ENCODE measurements around the gene DCLK1.

DCLK1 gene

DNA sequence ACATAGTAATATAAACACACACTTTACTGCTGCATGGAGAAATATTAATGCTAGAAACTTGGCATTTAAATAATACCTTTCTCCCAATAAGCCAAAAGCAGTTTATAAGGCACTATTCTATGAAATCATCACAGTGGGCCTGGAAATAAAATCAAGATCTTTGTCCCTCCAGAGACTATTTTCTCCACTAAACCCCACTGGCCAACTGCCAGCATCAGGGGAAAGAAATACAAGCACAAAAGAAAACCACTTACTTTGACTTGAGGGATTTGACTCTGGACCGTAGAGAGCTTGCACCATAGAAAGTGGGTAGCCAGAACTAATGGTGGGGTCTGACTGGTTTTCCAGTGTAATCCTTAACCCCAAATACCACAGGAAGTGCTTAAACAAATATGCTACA lies 71.9 kb downstream of the DCLK1 start:
- H3K4me1 Mint-ChIP-seq = no peaks in the 10 kb centered on the region
- no peak overlapping the region for H3K27ac Mint-ChIP-seq
- H3K36me3 Mint-ChIP-seq (ENCODE audit: low read depth) = no peaks in the 10 kb centered on the region
- H3K27me3 Mint-ChIP-seq = peaks cover 2% of the 10 kb centered on the region
- no peak for DNase-seq
- H3K9me3 Mint-ChIP-seq = peaks cover 2% of the 10 kb centered on the region
- ATAC-seq = no peak
- no peak overlapping the region for H3K4me3 Mint-ChIP-seq

DNA sequence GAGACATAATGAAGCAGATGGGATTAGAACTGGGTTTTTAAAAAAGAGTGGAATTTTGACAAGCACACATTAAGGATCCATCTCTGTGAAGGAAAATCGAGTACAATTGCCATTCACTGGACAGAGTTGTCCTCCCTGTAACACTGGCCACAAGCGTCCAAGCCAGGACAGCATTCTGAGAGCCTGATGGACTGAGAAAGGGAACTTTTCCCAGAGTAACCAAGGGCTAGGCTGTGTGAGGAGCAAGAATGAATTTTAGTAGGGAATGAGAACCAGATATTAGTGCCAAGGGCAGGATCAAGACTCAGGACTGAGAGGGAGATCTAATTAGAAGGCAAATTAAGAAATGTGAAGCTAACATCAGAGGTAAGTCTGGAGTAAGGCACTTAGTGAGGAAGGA lies 73.1 kb downstream of the DCLK1 start:
- Mint-ChIP-seq H3K4me3 (no peak overlapping the region), H3K4me1 (no peaks in the 10 kb centered on the region), H3K9me3 (peaks cover 3% of the 10 kb centered on the region), H3K27ac (no peak overlapping the region), H3K36me3 (ENCODE audit: low read depth) (no peaks in the 10 kb centered on the region), H3K27me3 (peaks cover 2% of the 10 kb centered on the region)
- DNase-seq = no peak
- ATAC-seq = no peak

DNA sequence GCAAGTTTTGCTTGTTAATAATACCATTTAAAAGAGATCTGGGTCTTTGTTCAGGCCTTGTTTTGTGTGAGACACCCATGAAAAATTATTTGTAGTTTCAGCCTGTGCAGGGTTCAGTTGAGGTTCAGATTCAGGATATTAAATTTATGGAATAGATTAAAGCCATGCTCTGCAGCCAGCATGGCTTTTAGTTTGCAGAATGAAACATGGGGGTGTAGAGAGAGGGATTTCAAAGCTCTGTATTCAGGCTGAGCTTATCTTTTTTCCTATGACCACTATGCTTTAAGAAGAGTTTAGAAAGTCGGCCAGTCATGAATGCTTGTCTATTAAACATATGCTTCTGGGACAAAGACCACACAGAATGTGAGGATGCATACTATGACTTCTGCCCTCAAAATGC lies 73.6 kb downstream of the DCLK1 start:
- ATAC-seq (no peak), DNase-seq (no peak)
- Mint-ChIP-seq H3K27me3 (peaks cover 2% of the 10 kb centered on the region), H3K4me1 (no peaks in the 10 kb centered on the region), H3K9me3 (peaks cover 3% of the 10 kb centered on the region), H3K36me3 (ENCODE audit: low read depth) (no peaks in the 10 kb centered on the region), H3K27ac (no peak overlapping the region), H3K4me3 (no peak overlapping the region)

DNA sequence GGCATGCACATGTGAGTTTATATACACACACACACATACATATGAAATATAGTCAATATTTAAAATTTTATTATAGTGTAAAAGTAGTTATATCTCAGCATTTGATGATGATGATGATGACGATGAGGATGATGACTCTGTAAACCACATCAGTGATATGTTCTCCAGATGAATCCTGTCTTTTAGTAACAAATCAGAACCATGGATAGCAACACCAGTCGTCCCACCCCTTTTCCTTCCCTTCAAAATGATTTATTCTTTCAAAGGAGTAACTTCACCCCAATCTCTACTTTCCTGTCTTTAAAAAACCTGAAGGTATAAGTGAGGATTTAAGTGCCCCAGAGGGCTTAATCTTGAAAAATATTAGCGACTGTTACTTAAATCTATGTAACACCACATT lies 74.1 kb downstream of the DCLK1 start:
- no peak for ATAC-seq
- Mint-ChIP-seq H3K27ac (no peak overlapping the region), H3K9me3 (peaks cover 3% of the 10 kb centered on the region), H3K4me1 (no peaks in the 10 kb centered on the region), H3K4me3 (no peak overlapping the region), H3K36me3 (ENCODE audit: low read depth) (no peaks in the 10 kb centered on the region), H3K27me3 (peaks cover 2% of the 10 kb centered on the region)
- no peak for DNase-seq

DNA sequence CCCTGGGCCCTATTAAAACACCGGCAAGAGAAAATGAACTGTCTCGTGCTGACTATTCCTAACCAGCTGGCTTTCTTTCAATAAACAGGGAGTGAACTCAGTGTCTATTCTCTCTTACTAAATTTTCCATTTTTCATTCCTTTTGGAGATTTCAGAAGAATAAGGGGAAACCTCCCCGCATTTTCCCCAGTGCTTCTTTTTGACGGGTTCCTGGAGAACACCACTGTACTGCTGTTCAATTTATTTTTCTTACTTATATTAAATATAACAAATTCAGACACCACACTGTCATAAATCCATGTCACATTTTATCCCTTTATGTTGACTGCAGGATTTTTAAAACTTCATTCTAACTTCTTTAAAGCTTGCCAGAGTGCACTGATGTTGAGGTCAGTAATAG lies 75.8 kb downstream of the DCLK1 start:
- no peaks in the 10 kb centered on the region for H3K36me3 Mint-ChIP-seq (ENCODE audit: low read depth)
- DNase-seq (no peak), ATAC-seq (no peak)
- H3K27me3 Mint-ChIP-seq = no peaks in the 10 kb centered on the region
- H3K27ac Mint-ChIP-seq = no peak overlapping the region
- H3K4me1 Mint-ChIP-seq = no peaks in the 10 kb centered on the region
- peaks cover 3% of the 10 kb centered on the region for H3K9me3 Mint-ChIP-seq
- H3K4me3 Mint-ChIP-seq = no peak overlapping the region

DNA sequence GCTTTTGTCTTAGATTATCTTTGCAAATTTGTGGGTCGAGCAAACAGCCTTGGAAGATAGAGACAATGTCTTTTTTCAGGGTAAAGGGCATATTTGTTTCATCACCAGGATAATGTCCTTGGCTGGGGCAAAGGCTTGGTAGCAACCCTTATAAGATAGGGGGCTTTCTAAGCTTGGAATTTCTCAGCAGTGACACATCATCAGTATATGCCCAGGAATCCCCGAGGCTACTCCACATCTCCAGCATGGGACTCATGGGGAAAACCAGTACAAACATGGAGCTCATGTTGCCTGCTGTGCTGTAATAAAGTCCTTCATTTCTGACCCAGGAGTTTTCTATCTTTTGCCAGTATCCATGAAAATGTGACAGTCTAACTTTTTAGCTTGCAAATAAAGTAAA lies 77.1 kb downstream of the DCLK1 start:
- Mint-ChIP-seq H3K27ac (no peak overlapping the region), H3K36me3 (ENCODE audit: low read depth) (no peaks in the 10 kb centered on the region), H3K27me3 (no peaks in the 10 kb centered on the region), H3K9me3 (peaks cover 3% of the 10 kb centered on the region), H3K4me1 (no peaks in the 10 kb centered on the region), H3K4me3 (no peak overlapping the region)
- ATAC-seq = no peak
- no peak for DNase-seq

DNA sequence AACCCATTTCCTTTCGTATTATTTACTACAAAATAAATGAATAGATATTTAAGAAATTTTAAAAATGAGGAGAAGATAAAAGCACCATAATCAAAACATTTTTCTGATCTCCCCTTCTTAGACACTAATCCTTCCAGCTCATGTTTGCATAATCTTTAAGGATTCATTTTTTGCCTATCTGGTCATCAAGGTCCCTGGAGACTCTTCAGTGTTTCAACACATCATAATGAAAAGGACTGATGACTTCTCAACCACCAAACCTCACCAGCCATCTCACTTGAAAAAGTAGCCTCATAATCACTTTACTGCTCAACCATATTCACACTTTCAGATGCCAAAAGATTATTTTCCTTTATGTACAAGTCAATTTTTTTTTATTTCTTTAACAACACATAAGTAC lies 80.1 kb downstream of the DCLK1 start:
- Mint-ChIP-seq H3K9me3 (peaks cover 3% of the 10 kb centered on the region), H3K27ac (no peak overlapping the region), H3K4me3 (no peak overlapping the region), H3K27me3 (no peaks in the 10 kb centered on the region), H3K36me3 (ENCODE audit: low read depth) (no peaks in the 10 kb centered on the region), H3K4me1 (no peaks in the 10 kb centered on the region)
- ATAC-seq = no peak
- no peak for DNase-seq

DNA sequence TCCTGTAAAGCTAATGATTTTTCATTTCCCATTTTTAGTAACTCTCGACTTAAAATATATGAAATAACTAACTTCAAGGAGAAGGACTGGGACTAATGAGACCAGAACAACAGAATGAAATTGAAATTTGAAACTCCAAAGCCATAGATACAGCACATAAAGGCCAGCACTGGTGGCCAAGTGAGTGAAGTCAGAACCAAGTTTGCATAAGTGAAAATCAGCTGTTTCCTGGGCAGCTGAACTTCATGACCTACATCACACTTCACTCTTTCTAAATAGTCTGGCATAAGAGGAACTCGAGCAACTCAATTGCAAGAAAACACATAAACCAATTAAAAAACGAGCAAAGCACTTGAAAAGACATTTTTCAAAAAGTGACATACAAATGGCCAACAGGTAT lies 84.5 kb downstream of the DCLK1 start:
- no peaks in the 10 kb centered on the region for H3K4me1 Mint-ChIP-seq
- no peak overlapping the region for H3K4me3 Mint-ChIP-seq
- no peaks in the 10 kb centered on the region for H3K27me3 Mint-ChIP-seq
- no peak for DNase-seq
- no peaks in the 10 kb centered on the region for H3K36me3 Mint-ChIP-seq (ENCODE audit: low read depth)
- ATAC-seq = no peak
- H3K27ac Mint-ChIP-seq = no peak overlapping the region
- H3K9me3 Mint-ChIP-seq = peaks cover 4% of the 10 kb centered on the region

DNA sequence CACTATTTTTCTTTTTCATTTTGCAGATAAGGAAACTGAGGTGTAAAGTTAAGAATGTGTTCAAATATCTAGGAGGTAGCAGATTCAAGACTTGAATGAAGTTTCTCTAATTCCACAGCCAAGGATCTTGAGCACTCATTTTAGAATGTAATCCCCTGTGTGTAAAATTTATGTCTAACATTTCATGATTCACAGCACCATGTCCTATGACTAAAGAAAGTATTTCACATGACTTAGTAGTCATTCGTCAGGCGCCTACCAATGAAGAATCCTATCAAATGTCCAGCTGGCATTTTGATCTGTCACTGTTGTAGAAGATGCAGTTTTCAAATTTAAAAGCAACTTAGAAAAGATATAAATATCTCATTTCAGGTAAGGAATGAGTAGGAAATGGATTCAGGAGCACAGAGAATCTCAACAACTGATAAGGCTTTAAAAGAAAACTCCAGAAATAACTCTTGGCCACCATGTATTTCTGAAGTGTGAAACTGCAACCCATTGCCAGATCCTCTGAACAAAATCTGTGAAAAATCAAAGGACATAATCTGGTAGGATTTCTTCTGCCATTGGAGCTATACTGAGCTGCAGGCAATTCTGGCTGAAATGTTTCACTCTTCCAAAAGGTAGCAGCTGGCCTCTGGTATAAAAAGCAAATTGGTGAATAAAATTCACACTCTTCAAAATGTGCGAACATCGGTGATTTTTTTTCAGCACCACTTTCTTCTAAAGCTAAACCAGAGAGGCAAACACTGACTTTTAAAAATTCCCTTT lies 92.2 kb downstream of the DCLK1 start:
- ATAC-seq (no peak), DNase-seq (no peak)
- Mint-ChIP-seq H3K4me3 (no peak overlapping the region), H3K4me1 (no peaks in the 10 kb centered on the region), H3K27me3 (no peaks in the 10 kb centered on the region), H3K27ac (no peak overlapping the region), H3K36me3 (ENCODE audit: low read depth) (no peaks in the 10 kb centered on the region), H3K9me3 (peaks cover 5% of the 10 kb centered on the region)

DNA sequence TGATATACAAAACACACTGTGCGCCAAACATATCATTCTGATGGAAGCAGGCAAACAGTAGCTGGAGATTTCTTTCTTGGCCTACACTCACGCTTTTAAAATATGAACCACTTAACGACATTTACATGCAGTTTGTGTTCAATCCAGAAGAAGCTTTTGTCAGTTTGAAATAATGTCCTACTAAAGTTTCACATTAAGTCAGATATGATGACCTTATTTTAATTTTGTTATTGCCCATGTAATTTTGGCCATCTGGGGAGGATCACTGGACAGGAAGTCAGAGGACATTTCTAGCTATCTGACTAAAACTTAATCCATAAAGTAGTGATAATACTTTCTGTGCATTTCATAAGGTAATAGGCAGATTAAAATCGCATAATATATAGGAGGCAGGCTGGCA lies 98.1 kb downstream of the DCLK1 start:
- H3K27ac Mint-ChIP-seq = no peak overlapping the region
- DNase-seq = no peak
- no peaks in the 10 kb centered on the region for H3K4me1 Mint-ChIP-seq
- peaks cover 8% of the 10 kb centered on the region for H3K9me3 Mint-ChIP-seq
- no peak overlapping the region for H3K4me3 Mint-ChIP-seq
- no peak for ATAC-seq
- H3K36me3 Mint-ChIP-seq (ENCODE audit: low read depth) = no peaks in the 10 kb centered on the region
- peaks cover 2% of the 10 kb centered on the region for H3K27me3 Mint-ChIP-seq

DNA sequence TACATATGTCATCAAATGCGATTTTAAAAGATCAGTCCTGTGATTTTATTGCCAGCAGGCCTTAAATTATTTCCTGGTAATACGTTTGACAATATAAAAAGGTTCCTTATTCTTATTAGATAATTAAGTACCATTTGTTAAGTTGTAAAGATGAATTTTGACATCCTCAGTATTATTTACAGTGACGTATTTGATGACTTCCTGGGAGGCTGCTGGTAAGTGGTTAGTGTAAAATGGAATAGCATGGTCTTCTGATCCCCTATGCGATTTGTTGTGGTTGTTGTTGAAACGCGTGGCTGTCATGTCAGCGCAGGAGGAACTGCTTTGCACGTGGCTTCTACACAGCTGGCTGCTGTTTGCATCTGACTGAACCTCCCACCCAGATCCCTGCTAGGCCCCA lies 99.7 kb downstream of the DCLK1 start:
- Mint-ChIP-seq H3K27ac (no peak overlapping the region), H3K36me3 (ENCODE audit: low read depth) (no peaks in the 10 kb centered on the region), H3K4me1 (no peaks in the 10 kb centered on the region), H3K4me3 (no peak overlapping the region), H3K9me3 (peaks cover 5% of the 10 kb centered on the region), H3K27me3 (peaks cover 2% of the 10 kb centered on the region)
- DNase-seq (no peak), ATAC-seq (no peak)

DNA sequence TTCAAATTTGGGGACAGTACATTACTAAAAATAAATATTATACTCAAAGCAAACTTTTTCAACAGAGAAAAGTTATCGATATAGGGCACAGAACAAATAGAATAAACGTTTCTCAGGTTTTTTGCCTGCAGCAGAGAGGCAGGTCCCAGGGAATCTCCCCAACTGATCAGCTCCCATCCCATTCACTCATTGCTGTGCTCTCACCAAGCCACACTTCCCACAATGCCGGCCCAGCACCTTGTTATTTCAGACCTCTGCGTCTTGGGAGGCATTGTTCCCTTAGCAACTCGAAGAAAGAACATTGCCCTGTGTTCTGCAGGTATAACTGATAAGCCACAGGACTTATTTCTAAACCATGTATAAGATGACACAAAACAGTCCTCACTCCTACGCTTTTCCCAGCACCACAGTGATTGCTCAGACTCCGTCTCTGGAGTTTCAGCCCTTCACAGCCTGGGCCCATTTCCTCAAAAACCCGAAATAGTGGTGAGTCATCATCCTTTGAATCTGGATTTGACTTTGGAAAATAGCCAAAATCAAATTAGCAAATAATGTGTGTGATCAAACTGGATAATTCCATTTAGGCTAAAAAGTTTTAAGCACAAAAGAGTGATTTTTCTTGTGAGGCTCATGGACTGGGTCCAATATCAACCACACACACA lies 100.4 kb downstream of the DCLK1 start:
- Mint-ChIP-seq H3K27ac (no peak overlapping the region), H3K27me3 (peaks cover 2% of the 10 kb centered on the region), H3K36me3 (ENCODE audit: low read depth) (no peaks in the 10 kb centered on the region), H3K4me1 (no peaks in the 10 kb centered on the region), H3K4me3 (no peak overlapping the region), H3K9me3 (peaks cover 5% of the 10 kb centered on the region)
- DNase-seq (no peak), ATAC-seq (no peak)

DNA sequence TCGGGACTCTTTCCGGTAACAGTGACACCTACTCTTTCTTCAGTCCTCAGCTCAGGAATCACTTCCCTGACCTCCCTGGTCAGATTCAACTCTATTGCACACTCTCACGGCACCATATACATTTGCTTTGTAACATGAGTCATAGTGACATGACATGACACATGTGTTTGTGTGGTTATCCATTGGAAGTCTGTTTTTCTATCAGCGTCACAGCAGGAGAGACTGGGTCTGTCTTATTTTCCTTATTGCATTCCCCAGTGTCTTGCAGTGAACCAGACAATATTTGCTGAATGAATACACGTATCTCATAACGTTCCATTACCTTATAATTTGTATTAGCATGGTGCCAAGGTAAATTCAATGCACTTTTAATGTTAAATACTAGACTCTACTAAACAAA lies 102.0 kb downstream of the DCLK1 start:
- Mint-ChIP-seq H3K4me1 (no peaks in the 10 kb centered on the region), H3K9me3 (peaks cover 5% of the 10 kb centered on the region), H3K27me3 (peaks cover 2% of the 10 kb centered on the region), H3K27ac (no peak overlapping the region), H3K36me3 (ENCODE audit: low read depth) (no peaks in the 10 kb centered on the region), H3K4me3 (no peak overlapping the region)
- DNase-seq (no peak), ATAC-seq (no peak)

DNA sequence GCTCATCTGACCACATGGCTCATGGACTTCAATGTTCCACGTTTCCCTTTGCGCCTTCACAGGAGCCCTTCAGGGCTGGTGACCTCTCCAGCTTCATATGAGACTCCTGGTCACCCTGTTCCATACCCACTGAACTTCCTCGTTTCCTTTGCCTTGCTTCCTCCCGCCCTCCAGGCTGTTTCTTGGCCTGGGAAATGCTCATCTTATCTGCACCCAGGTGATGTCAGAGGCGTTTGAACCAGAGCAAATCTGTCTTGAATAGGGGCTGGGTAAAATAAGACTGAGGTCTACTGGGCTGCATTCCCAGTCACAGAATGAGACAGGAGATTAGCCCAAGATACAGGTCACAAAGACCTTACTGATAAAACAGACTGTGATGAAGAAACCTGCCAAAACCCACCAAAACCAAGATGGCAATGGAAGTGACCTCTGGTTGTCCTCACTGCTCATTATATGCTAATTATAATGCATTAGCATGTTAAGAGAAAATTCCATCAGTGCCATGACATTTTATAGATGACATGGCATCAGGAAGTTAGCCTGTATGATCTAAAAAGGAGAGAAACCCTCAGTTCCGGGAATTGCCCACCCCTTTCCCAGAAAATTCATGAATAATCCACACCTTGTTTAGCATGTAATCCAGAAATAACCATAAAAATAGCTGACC lies 102.7 kb downstream of the DCLK1 start:
- Mint-ChIP-seq H3K9me3 (peaks cover 5% of the 10 kb centered on the region), H3K36me3 (ENCODE audit: low read depth) (no peaks in the 10 kb centered on the region), H3K27me3 (peaks cover 2% of the 10 kb centered on the region), H3K27ac (no peak overlapping the region), H3K4me1 (no peaks in the 10 kb centered on the region), H3K4me3 (no peak overlapping the region)
- DNase-seq = no peak
- no peak for ATAC-seq

DNA sequence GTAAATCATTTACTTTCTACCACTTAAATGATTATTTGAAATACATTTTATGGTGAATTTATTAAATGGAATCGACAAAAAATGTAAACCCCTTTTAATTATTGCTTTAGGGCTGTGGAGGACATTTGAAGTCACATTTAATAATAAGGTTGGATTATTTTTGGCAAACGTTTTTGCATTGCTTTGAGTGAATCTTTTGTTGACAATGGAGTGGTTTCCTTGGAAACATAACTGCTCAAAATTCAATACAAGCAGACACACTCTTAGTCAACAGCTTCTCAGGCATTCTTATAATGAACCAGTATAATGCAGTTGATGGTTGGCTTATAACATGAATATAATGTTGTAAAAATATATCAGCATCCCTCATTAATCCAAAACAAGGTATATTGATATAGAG lies 104.7 kb downstream of the DCLK1 start:
- H3K27me3 Mint-ChIP-seq = no peaks in the 10 kb centered on the region
- no peaks in the 10 kb centered on the region for H3K36me3 Mint-ChIP-seq (ENCODE audit: low read depth)
- H3K27ac Mint-ChIP-seq = no peak overlapping the region
- no peak for DNase-seq
- H3K9me3 Mint-ChIP-seq = no peaks in the 10 kb centered on the region
- no peak overlapping the region for H3K4me3 Mint-ChIP-seq
- no peaks in the 10 kb centered on the region for H3K4me1 Mint-ChIP-seq
- ATAC-seq = no peak
